Lower leg skin (tissue), 4 donors: Measurements from ENCODE around the gene DIS3L. TPM values are rescaled to one million over a fixed set of nuclear protein-coding genes. Genes with fewer than 3 reads are reported as not detected.
"Not testable (repeated sequence)": the region's sequence is repeated elsewhere in the genome, so short reads cannot be mapped to it uniquely, and the experiment has no call there.

ENCODE experiments used
- DNase-seq, 2 donors: peaks; one replicate each; pipeline ENCODE4 v3.0.0-alpha.2; 2019; ENCODE audit warnings: low spot score in 2 of 2
- H3K4me3 ChIP-seq: fragments of 200-600 bp; sonication (generic); 2 replicates; pipeline ENCODE4 v1.5.1; 2017; ENCODE audit warnings: mild to moderate bottlenecking, low read depth; ENCODE audit not compliant: poor library complexity, severe bottlenecking
- POLR2A ChIP-seq, 2 donors: fragments of 450-650 bp; IDR thresholded peaks; one replicate each; pipeline ENCODE4 v1.6.1; 2016 to 2017; ENCODE audit warnings: antibody characterized with exemption in 2 of 2, mild to moderate bottlenecking in 1 of 2, moderate library complexity in 1 of 2
- WGBS, 2 donors: methylation state at CpG; one replicate each; pipeline ENCODE4 v1.1.5; 2018; 5-methylcytosine and 5-hydroxymethylcytosine counted together
- intact Hi-C: fragments of 100-400 bp; cut with DNase I; formaldehyde crosslinking; loops from one replicate; pipeline ENCODE4 v1.15.0; 2023; ENCODE audit warnings: low total_unique reads
- total RNA-seq, 4 donors: library from RNA; depleted of rRNA; stranded (reverse); fragments of >200 nt; gene quantifications; one replicate each; pipeline ENCODE4 v1.1.0, GENCODE V29; 2016
- TF ChIP-seq, protein P1 (sequence below), 3 donors: fragments of 450-650 bp; IDR thresholded peaks; one replicate each; pipeline ENCODE4 v1.5.1; 2016; ENCODE audit warnings: antibody characterized with exemption in 3 of 3, mild to moderate bottlenecking in 3 of 3, moderate library complexity in 2 of 3

DIS3L gene
- total RNA-seq, 4 donors from 2014 or later, result 12.9 to 19.7 (median 17.1) TPM

DNA sequence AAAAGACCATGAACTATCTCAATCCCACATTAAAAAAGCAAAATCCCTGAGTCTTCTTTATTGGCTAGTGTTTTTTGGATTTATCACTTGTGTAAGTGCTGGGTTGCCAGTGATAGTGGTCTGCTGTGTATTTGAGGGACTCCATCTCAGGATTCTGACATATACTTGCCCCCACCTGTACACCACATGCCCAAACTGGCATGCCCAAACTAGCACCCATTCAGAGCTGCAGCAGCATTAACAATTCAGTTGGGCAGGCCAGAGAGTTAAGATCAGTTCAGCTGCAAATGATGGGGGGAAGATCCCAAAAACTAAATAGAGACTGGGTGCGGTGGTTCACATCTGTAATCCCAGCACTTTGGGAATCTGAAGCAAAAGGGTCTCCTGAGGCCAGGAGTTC is 69.4 kb downstream of the DIS3L start:
- WGBS, 2 donors, result 67 to 91% methylated on average over 1 of the region's 1 CpG
- intact Hi-C loops, result no loop called here
- no peak for DNase-seq
- H3K4me3 ChIP-seq, result no peak overlapping the region
- no peak for TF ChIP-seq POLR2A (IDR thresholded peaks at IDR 0.05)
- TF ChIP-seq, protein P1, sequence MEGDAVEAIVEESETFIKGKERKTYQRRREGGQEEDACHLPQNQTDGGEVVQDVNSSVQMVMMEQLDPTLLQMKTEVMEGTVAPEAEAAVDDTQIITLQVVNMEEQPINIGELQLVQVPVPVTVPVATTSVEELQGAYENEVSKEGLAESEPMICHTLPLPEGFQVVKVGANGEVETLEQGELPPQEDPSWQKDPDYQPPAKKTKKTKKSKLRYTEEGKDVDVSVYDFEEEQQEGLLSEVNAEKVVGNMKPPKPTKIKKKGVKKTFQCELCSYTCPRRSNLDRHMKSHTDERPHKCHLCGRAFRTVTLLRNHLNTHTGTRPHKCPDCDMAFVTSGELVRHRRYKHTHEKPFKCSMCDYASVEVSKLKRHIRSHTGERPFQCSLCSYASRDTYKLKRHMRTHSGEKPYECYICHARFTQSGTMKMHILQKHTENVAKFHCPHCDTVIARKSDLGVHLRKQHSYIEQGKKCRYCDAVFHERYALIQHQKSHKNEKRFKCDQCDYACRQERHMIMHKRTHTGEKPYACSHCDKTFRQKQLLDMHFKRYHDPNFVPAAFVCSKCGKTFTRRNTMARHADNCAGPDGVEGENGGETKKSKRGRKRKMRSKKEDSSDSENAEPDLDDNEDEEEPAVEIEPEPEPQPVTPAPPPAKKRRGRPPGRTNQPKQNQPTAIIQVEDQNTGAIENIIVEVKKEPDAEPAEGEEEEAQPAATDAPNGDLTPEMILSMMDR (IDR thresholded peaks at IDR 0.05), result no peak

DNA sequence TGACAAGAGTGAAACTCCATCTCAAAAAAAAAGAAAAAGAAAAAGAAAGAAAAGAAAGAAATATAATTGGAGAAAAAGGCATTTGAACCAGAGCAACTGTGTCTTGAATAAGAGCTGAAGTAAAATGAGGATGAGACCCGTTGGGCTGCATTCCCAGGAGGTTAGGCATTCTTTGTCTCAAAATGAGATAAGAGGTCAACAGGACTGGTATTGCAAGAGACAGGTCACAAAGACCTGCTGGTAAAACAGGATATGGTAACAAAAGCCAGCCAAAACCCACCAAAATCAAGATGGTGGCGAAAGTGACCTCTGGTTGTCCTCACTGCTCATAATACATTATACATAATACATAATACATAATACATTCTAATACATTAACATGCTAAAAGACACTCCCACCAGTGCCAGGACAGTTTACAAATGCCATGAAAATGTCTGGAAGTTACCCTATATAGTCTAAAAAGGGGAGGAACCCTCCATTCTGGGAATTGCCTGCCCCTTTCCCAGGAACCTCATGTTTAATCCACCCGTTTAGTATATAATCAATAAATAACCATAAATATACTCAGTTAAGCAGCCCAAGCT is 71.7 kb downstream of the DIS3L start:
- TF ChIP-seq, protein P1 (IDR thresholded peaks at IDR 0.05), result no peak
- TF ChIP-seq POLR2A (IDR thresholded peaks at IDR 0.05), result no peak
- H3K4me3 ChIP-seq, result no peak overlapping the region
- WGBS, 2 donors, result 88 to 94% methylated on average over 3 of the region's 3 CpGs
- intact Hi-C loops, result no loop called here
- no peak for DNase-seq

DNA sequence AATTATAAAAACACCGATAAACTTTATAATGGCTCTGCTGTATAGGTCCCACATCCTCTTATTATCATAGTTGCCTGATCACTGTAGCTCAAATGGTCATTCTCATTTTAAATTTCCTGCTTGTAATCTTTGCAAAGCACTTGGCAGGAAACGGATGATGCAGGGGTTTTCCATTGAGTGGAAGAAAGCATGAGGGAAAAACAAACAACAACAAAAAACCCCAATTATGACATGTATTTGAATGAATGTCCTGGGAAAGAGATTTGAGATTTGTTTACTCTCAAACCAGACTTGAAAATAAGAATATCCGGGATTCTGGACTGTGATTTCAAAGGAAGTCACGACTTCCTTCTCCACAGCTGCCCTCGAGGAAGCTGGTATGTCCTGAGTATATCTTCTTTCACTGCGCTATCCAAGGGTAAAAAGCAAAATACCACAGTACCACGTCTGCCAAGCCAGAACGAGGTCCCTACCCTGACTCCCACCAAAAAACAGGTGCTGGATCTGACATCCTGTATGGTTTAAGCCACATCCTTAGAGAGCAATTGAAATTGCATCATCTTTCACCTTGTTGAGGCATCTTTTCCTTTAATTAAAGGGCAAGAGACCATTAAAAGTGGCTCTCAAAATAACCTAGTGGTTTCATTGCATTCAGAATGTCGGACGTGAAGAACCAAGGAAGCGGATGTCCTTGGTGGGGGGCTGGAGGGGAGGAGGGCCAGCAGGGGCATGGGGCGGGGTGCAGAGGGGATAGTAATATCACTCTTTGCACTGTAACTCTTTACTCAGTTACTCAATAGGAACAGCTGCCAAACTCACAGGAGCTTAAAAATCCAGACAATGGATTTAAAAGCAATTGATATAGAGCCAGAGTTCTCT is 76.6 kb downstream of the DIS3L start:
- no peak overlapping the region for H3K4me3 ChIP-seq
- 19 to 29% methylated on average over 12 of the region's 12 CpGs for WGBS, 2 donors
- no peak for TF ChIP-seq POLR2A (IDR thresholded peaks at IDR 0.05)
- TF ChIP-seq, protein P1 (IDR thresholded peaks at IDR 0.05), result no peak
- no peak for DNase-seq
- intact Hi-C loops, result no loop called here

DNA sequence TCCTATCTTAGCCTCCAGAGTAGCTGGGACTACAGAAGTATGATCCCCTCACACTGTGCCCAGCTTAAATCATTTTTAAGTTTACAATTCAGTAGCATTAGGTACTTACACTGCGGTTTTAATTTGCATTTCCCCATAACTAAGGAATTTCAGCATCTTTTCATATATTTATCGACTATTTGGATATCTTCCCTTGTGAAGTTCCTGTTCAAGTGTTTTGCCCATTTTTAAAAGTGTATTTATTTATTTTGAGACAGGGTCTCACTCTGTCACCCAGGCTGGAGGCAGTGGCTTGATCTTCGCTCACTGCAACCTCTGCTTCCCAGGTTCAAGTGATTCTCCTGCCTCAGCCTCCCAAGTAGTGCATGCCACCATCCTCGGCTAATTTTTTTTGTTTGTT is 80.8 kb downstream of the DIS3L start:
- intact Hi-C loops, result no loop called here
- DNase-seq, result no peak
- TF ChIP-seq, protein P1 (IDR thresholded peaks at IDR 0.05), result no peak
- no peak for TF ChIP-seq POLR2A (IDR thresholded peaks at IDR 0.05)
- WGBS, 2 donors, result 83 to 98% methylated on average over 4 of the region's 4 CpGs
- H3K4me3 ChIP-seq, result no peak overlapping the region

DNA sequence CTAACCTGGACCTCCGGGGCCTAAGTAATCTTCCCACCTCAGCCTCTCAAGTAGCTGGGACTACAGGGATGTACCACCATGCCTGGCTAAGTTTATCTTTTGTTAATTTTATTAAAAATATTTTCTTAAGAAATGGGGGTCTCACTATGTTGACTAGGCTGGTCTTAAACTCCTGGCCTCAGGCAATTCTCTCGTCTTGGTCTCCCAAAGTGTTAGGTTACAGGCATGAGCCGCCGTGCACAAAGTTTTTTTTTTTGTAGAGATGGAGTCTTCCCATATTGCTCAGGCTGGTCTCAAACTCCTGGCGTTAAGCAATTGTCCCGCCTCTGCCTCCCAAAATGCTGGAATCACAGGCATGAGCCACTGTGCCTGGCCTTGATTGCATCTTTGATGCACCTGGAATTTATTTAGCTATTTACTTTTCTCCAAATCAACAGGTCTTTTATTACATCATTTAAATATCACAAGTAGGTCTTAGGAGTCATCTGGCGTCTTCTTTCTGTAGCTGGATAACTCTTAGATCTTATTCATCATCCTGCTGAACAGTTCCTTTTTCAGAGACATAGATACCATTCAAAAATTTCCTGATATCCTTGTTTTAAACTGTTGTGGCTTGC is 85.6 kb downstream of the DIS3L start:
- intact Hi-C loops, result no loop called here
- H3K4me3 ChIP-seq, result no peak overlapping the region
- TF ChIP-seq, protein P1 (IDR thresholded peaks at IDR 0.05), result no peak
- no peak for TF ChIP-seq POLR2A (IDR thresholded peaks at IDR 0.05)
- no peak for DNase-seq
- 85 to 88% methylated on average over 7 of the region's 7 CpGs for WGBS, 2 donors

DNA sequence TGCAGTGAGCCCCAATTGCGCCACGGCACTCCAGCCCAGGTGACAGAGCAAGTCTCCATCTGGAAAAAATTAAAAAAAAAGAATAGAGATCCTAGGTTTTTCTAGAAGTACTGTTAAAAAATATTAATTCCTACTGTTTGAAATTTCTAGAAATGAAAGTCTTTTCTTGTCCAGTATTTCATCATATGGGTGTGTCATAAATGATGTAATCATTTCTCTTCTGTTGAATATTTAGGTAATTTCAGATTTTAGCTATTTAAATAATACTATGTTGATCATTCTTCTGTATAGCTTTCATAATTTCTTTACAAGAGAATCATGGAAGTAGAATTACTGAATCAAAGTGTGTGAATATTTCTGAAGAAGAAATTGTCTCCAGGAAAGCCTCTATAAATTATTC is 88.0 kb downstream of the DIS3L start:
- 89 to 100% methylated on average over 2 of the region's 2 CpGs for WGBS, 2 donors
- H3K4me3 ChIP-seq, result not testable (repeated sequence)

More for the DNA sequence above, 88.0 kb downstream of the DIS3L start:
- intact Hi-C loops, result loop anchor here (10.0 kb wide), 1 partner anchor 113 kb away; the partner anchor contains the start of gene SNAPC5
- not testable (repeated sequence) for DNase-seq
